GM23338 (cell line): Measurements from ENCODE around the gene ATF7IP. TPM values are rescaled to one million over a fixed set of nuclear protein-coding genes. Genes with fewer than 3 reads are reported as not detected.

Experiments
- ATAC-seq: fragments of 200-7000 bp; cut with Tn5 transposase; 3 replicates; pipeline ENCODE4 v1.9.1; 2020
- DNase-seq: peaks from one replicate; pipeline ENCODE4 v3.0.0-alpha.2; 2015; ENCODE audit warnings: low spot score
- H2AFZ ChIP-seq: fragments of 200-600 bp; sonication (generic); 2 replicates; pipeline ENCODE4 v1.8.0; 2016; ENCODE audit warnings: antibody characterized with exemption, mild to moderate bottlenecking, moderate library complexity
- H3F3A ChIP-seq: fragments of 200-600 bp; sonication (generic); replicated peaks from 2 replicates; pipeline ENCODE4 v1.8.0; 2017; ENCODE audit warnings: antibody characterized with exemption, mixed run types, low read depth
- H3K27ac ChIP-seq: fragments of 200-600 bp; sonication (generic); 2 replicates; pipeline ENCODE4 v1.6.1; 2016; ENCODE audit warnings: low read depth
- H3K27me3 ChIP-seq: fragments of 200-600 bp; sonication (generic); 2 replicates; pipeline ENCODE4 v1.8.0; 2016; ENCODE audit warnings: mild to moderate bottlenecking, mixed run types, moderate library complexity; ENCODE audit not compliant: insufficient read depth
- H3K36me3 ChIP-seq: fragments of 200-600 bp; sonication (generic); 2 replicates; pipeline ENCODE4 v1.8.0; 2016; ENCODE audit warnings: mild to moderate bottlenecking; ENCODE audit not compliant: insufficient read depth
- H3K4me1 ChIP-seq: fragments of 200-600 bp; sonication (generic); 2 replicates; pipeline ENCODE4 v1.8.0; 2016; ENCODE audit warnings: mild to moderate bottlenecking, moderate library complexity; ENCODE audit not compliant: insufficient read depth
- H3K4me2 ChIP-seq: fragments of 200-600 bp; sonication (generic); 2 replicates; pipeline ENCODE4 v1.7.1; 2017; ENCODE audit warnings: mixed run types
- H3K4me3 ChIP-seq: fragments of 200-600 bp; sonication (generic); 2 replicates; pipeline ENCODE4 v1.6.1; 2016; ENCODE audit warnings: mixed run types
- H3K79me2 ChIP-seq: fragments of 200-600 bp; sonication (generic); replicated peaks from 2 replicates; pipeline ENCODE4 v1.8.0; 2017; ENCODE audit warnings: mild to moderate bottlenecking; ENCODE audit not compliant: insufficient read depth
- H3K9me2 ChIP-seq: fragments of 200-600 bp; sonication (generic); 2 replicates; pipeline ENCODE4 v1.8.0; 2017; ENCODE audit not compliant: insufficient read depth
- H4K20me1 ChIP-seq: fragments of 200-600 bp; sonication (generic); replicated peaks from 2 replicates; pipeline ENCODE4 v1.8.0; 2017; ENCODE audit warnings: mild to moderate bottlenecking; ENCODE audit not compliant: insufficient read depth
- H3K27ac Mint-ChIP-seq: 2 replicates; pipeline ENCODE4 v1.8.0; 2020; ENCODE audit warnings: inconsistent platforms, mild to moderate bottlenecking, moderate library complexity, mixed read lengths
- H3K27me3 Mint-ChIP-seq: 3 replicates; pipeline ENCODE4 v1.8.0; 2022; ENCODE audit warnings: low read depth, mild to moderate bottlenecking, moderate library complexity, mixed read lengths, inconsistent platforms; ENCODE audit not compliant: insufficient read depth, poor library complexity
- H3K36me3 Mint-ChIP-seq: 3 replicates; pipeline ENCODE4 v1.8.0; 2021; ENCODE audit warnings: low read depth, mild to moderate bottlenecking, inconsistent platforms, moderate library complexity, mixed read lengths
- H3K4me1 Mint-ChIP-seq: 3 replicates; pipeline ENCODE4 v1.8.0; 2020; ENCODE audit warnings: mild to moderate bottlenecking, inconsistent platforms, mixed read lengths
- H3K4me3 Mint-ChIP-seq: 3 replicates; pipeline ENCODE4 v1.8.0; 2021; ENCODE audit warnings: moderate library complexity, mild to moderate bottlenecking, inconsistent platforms, mixed read lengths
- H3K9me3 Mint-ChIP-seq: 3 replicates; pipeline ENCODE4 v1.8.0; 2020; ENCODE audit warnings: moderate library complexity, mild to moderate bottlenecking, inconsistent platforms, mixed read lengths
- ETS1 ChIP-seq: IDR thresholded peaks from 2 replicates; pipeline ENCODE4 v1.6.1; 2016; ENCODE audit warnings: antibody characterized with exemption
- EZH2 ChIP-seq: fragments of 200-600 bp; sonication (generic); IDR thresholded peaks from one replicate; pipeline ENCODE4 v1.8.0; 2017; ENCODE audit warnings: antibody characterized with exemption, mild to moderate bottlenecking, low read depth; ENCODE audit not compliant: unreplicated experiment
- EZH2phosphoT487 ChIP-seq: fragments of 200-600 bp; sonication (generic); IDR thresholded peaks from one replicate; pipeline ENCODE4 v1.8.1; 2018; ENCODE audit warnings: antibody characterized with exemption; ENCODE audit not compliant: unreplicated experiment
- JUNB ChIP-seq: IDR thresholded peaks from one replicate; pipeline ENCODE4 v1.6.1; 2016; ENCODE audit warnings: antibody characterized with exemption; ENCODE audit not compliant: unreplicated experiment
- NANOG ChIP-seq: IDR thresholded peaks from 2 replicates; pipeline ENCODE4 v1.6.1; 2016; ENCODE audit warnings: antibody characterized with exemption, borderline replicate concordance
- POLR2AphosphoS5 ChIP-seq: IDR thresholded peaks from 2 replicates; pipeline ENCODE4 v1.6.1; 2016; ENCODE audit warnings: antibody characterized with exemption, low read depth
- REST ChIP-seq: IDR thresholded peaks from one replicate; pipeline ENCODE4 v1.6.1; 2018; ENCODE audit warnings: antibody characterized with exemption; ENCODE audit not compliant: unreplicated experiment
- STAT1 ChIP-seq: IDR thresholded peaks from one replicate; pipeline ENCODE4 v1.6.1; 2016; ENCODE audit warnings: antibody characterized with exemption; ENCODE audit not compliant: unreplicated experiment
- ZNF462 ChIP-seq: fragments of 250-450 bp; sonication (Bioruptor Pico); IDR thresholded peaks from 2 replicates; pipeline ENCODE4 v1.5.0; 2020; ENCODE audit warnings: mild to moderate bottlenecking, moderate library complexity
- polyA plus RNA-seq: library from polyadenylated mRNA; unstranded; fragments of >200 nt; fragmentation: Nextera tagmentation; extraction: Ambion mirVana; gene quantifications from 2 replicates; pipeline ENCODE4 v1.2.1, GENCODE V29; 2016
- total RNA-seq: library from RNA; depleted of rRNA; stranded (reverse); fragments of >200 nt; shearing (Covaris generic); gene quantifications from 2 replicates; pipeline ENCODE4 v1.2.3, GENCODE V29; 2014

The ATF7IP gene
- total and polyA plus RNA-seq, 2 experiments from 2014 or later = 76.4 to 118 TPM

GRCh38 chr12:14450479-14450878, 85.0 kb downstream of the ATF7IP start:
- Histone ChIP-seq H3K36me3 (peaks cover 19% of the 10 kb centered on the region), H3K79me2 (peaks cover 74% of the 10 kb centered on the region), H3K27ac (no peak overlapping the region), H3K4me2 (no peak overlapping the region), H3K4me1 (peaks cover 9% of the 10 kb centered on the region; the same call in 1 of the 2 replicates), H2AFZ (no peak overlapping the region), H4K20me1 (peaks cover 8% of the 10 kb centered on the region; the same call in 1 of the 2 replicates), H3F3A (no peaks in the 10 kb centered on the region), H3K4me3 (no peak overlapping the region), H3K9me2 (no peaks in the 10 kb centered on the region), H3K27me3 (no peaks in the 10 kb centered on the region)
- no peak for DNase-seq
- no peak for ATAC-seq
- H3K27me3 Mint-ChIP-seq = no peaks in the 10 kb centered on the region
- H3K27ac Mint-ChIP-seq = no peak overlapping the region; the same call in 1 of the 2 replicates
- H3K4me1 Mint-ChIP-seq = peaks cover 30% of the 10 kb centered on the region
- H3K4me3 Mint-ChIP-seq = no peak overlapping the region
- no peaks in the 10 kb centered on the region for H3K9me3 Mint-ChIP-seq
- TF ChIP-seq EZH2 (no peak), EZH2phosphoT487 (no peak), ETS1 (no peak), NANOG (no peak), REST (no peak), POLR2AphosphoS5 (no peak)
- peaks cover 53% of the 10 kb centered on the region for H3K36me3 Mint-ChIP-seq

GRCh38 chr12:14452336-14452735, 86.9 kb downstream of the ATF7IP start:
- Histone ChIP-seq H3K9me2 (no peaks in the 10 kb centered on the region), H2AFZ (no peak overlapping the region), H3K36me3 (peaks cover 28% of the 10 kb centered on the region), H3K4me1 (peaks cover 9% of the 10 kb centered on the region; the same call in 1 of the 2 replicates), H3F3A (no peaks in the 10 kb centered on the region), H3K27ac (peak overlapping the region; percentile 61; the same call in 1 of the 2 replicates), H3K4me3 (no peak overlapping the region), H4K20me1 (peaks cover 15% of the 10 kb centered on the region; the same call in 1 of the 2 replicates), H3K79me2 (peaks cover 81% of the 10 kb centered on the region), H3K4me2 (no peak overlapping the region), H3K27me3 (no peaks in the 10 kb centered on the region)
- no peak overlapping the region; the same call in 1 of the 2 replicates for H3K27ac Mint-ChIP-seq
- H3K4me3 Mint-ChIP-seq = no peak overlapping the region
- H3K36me3 Mint-ChIP-seq = peaks cover 50% of the 10 kb centered on the region
- H3K4me1 Mint-ChIP-seq = peaks cover 30% of the 10 kb centered on the region
- ATAC-seq (no peak), DNase-seq (no peak)
- no peaks in the 10 kb centered on the region for H3K9me3 Mint-ChIP-seq
- H3K27me3 Mint-ChIP-seq = no peaks in the 10 kb centered on the region
- TF ChIP-seq EZH2phosphoT487 (no peak), ZNF462 (no peak), JUNB (no peak), STAT1 (no peak)
